SH-SY5Y (cell line): Measurements from ENCODE around the gene MRPL37.

ENCODE experiments used
- GATA2 ChIP-seq: IDR thresholded peaks from 2 replicates; pipeline ENCODE4 v1.6.1; 2011; ENCODE audit warnings: mild to moderate bottlenecking, low read depth, low read length
- GATA3 ChIP-seq: IDR thresholded peaks from 2 replicates; pipeline ENCODE4 v1.6.1; 2011; ENCODE audit warnings: low read depth, mild to moderate bottlenecking, low read length, moderate library complexity

GRCh38 chr1:54250670-54251069 is 50.7 kb downstream of the MRPL37 start:
- TF ChIP-seq GATA3, result no peak
- TF ChIP-seq GATA2, result no peak
